Sigmoid colon (tissue), 4 donors: ENCODE data around the gene ACSM5.

Experiments
- CTCF ChIP-seq, 4 experiments: fragments of 450-650 bp in 3 of 4; fragments of 200-600 bp in 1 of 4; IDR thresholded peaks; one replicate each; pipeline ENCODE4 v1.5.1; 2016 to 2019; ENCODE audit warnings: antibody characterized with exemption in 4 of 4, mild to moderate bottlenecking in 3 of 4, moderate library complexity in 2 of 4
- POLR2A ChIP-seq, 2 donors: fragments of 450-650 bp; IDR thresholded peaks; one replicate each; pipeline ENCODE4 v1.6.1; 2016; ENCODE audit warnings: antibody characterized with exemption in 2 of 2, mild to moderate bottlenecking in 2 of 2, moderate library complexity in 2 of 2
- POLR2AphosphoS5 ChIP-seq, 4 donors: sonication (generic); formaldehyde crosslinking; IDR thresholded peaks; one replicate each; pipeline ENCODE4 v1.6.1; 2017; ENCODE audit warnings: antibody characterized with exemption in 4 of 4

GRCh38 chr16:20395946-20396345 is 13.4 kb upstream of the ACSM5 start:
- TF ChIP-seq CTCF (IDR thresholded peaks at IDR 0.05) = no peak
- no peak for TF ChIP-seq POLR2AphosphoS5 (IDR thresholded peaks at IDR 0.05)
- no peak for TF ChIP-seq POLR2A (IDR thresholded peaks at IDR 0.05)
